GM19395 (cell line): ENCODE data around the gene LRRC52.
"Not testable (repeated sequence)": the region's sequence is repeated elsewhere in the genome, so short reads cannot be mapped to it uniquely, and the experiment has no call there.

ENCODE experiments used
- ATAC-seq: cut with Tn5 transposase; IDR thresholded peaks from one replicate; pipeline ENCODE4 v1.9.1; 2021; ENCODE audit warnings: mild to moderate bottlenecking, moderate library complexity; ENCODE audit not compliant: unreplicated experiment

The LRRC52 gene

DNA sequence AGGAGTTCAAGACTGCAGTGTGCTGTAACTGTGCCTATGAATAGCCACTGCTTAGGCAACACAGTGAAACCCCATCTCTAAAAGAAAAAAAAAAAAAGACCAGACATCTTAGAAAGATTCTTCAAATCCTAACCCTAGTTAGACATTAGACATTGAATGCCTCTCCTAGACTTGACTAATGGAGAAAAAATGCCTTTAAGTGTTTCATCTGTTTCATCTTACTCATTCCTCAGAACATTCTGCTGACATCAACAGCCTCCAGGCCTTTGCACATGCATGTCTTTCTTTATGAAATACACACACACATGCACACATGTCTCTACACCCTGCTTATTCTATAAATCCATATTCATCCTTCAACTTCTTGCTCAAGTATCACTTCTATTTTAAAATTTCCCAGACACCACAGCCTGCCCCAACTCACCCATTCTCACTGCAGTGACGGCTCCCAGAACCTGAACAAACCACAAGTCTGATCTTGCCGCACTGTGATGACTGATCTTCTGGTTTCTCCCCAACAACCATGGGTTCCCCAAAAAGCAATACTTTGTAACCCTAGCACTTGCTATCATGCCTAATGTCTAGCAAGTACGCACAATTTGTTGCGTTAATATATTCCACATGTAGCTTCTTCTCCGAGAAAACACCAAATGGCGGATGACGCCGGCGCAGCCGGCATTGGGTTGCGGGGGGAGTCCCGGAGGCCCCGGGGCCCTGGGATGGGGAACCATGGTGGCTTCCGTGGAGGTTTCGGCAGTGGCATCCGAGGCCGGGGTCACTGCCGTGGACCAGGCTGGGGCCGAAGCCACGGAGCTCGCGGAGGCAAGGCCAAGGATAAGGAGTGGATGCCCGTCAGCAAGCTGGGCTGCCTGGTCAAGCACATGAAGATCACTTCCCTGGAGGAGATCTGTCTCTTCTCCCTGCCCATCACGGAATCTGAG lies 37.4 kb downstream of the LRRC52 start:
- no peak for ATAC-seq

DNA sequence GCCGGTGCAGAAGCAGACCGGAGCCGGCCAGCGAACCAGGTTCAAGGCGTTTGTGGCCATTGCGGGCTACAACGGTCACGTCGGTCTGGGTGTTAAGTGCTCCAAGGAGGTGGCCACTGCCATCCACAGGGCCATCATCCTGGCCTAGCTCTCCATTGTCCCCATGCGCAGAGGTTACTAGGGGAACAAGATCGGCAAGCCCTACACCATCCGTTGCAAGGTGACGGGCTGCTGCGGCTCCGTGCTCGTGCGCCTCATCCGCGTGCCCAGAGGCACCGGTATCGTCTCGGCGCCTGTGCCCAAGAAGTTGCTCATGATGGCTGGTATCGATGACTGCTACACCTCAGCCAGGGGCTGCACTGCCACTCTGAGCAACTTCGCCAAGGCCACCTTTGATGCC lies 38.1 kb downstream of the LRRC52 start:
- ATAC-seq: no peak

DNA sequence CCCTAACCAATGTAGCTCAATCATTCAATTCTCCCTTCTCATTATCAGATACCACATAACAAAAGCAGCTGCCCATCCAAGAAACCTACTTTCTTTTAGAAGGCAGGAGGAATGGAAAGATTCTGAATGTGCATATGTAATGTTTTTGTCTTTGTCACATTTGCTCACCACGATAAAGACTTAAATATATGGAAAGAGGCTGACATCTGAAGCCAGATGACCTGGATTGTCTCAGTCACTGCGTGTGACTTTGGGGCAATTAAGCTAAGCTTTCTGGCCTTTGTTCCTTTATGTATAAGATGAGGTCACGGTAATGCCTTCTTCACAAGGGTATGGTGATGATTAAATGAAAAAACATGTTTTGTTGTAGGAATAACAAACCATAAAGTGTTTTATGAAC lies 42.6 kb downstream of the LRRC52 start:
- no peak for ATAC-seq

DNA sequence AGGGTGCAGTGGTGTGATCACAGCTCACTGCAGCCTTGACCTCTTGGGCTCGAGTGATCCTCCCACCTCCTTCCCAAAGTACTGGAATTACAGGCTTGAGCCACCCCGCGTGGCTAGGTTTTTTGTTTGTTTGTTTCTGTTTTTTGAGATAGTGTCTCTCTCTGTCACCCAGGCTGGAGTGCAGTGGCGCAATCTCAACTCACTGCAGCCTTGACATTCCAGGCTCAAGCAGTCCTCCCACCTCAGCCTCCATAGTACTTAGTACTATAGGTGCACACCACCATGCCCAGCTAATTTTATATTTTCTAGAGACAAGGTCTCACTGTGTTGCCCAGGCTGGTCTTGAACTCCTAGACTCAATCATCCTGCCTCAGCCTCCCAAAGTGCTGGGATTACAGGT lies 47.6 kb downstream of the LRRC52 start:
- not testable (repeated sequence) for ATAC-seq

DNA sequence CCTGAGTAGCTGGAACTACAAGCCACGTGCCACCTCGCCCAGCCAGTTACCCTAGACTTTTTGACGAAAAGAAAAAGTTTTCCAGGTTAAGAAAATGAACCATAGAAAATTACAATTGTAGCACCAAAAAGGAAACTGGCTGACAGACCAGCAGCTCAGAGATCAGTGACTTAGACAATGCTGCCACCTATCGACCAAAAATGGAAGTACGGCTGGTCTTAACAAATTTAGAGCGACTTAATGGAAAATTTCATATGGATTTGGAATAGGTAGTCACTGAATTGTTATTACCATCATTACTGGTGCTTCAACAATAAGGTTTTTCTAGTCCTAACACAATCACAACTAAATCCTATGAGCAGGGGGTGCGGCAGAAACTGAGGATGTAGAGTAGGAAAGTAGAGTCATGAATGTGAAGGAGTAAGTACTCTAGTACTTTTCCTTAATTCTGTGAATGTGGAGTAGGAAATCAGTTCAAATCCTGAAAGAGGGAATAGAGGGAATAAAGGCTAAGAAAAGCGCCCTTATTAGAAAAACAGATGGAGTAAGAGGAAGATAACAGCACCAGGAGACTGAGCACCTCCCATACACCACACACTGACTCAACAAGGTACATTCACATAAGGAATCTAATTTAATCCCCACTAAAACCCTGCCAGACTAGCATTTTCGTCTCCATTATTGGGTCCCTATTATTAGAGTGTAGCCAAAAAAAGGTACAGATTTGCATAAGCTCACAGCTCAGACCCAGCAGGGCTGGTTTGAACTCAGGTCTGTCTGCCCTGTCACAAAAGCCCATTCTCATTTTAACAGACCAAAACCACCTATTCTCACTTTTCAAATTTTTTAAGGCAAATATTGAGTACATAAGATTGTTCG lies 49.4 kb downstream of the LRRC52 start:
- peak; percentile 47 for ATAC-seq

DNA sequence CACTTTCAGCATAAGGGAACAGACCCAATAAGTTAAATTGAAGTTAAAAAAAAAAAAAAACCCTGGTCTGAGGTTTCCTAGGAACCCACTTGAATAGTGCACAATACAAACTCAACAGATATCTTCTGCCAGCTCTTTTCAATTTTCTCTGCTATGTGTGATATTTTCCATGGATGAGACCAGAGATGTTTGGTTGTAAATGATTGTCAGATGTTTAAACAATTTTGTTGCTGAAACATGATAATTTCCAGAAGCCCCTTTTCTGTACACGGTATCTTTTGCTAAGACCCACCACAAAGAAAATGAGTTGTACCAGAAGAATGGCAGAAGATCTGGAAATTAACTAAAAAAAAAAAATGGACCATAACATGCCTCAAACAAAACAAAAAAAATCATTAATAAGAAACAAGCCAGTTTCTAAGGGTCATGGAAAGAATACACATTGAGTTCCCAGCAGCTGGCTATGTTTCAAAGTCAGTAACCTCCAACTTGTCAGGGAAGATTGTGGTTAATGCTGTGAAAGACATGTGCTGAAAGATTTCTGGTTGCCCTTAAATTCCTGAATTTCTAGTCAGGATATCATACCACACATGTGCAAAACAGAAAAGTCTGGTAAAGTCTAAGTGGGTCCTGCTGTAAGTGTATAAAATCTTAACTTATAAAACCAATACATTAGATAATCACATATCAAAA lies 51.6 kb downstream of the LRRC52 start:
- ATAC-seq: no peak

DNA sequence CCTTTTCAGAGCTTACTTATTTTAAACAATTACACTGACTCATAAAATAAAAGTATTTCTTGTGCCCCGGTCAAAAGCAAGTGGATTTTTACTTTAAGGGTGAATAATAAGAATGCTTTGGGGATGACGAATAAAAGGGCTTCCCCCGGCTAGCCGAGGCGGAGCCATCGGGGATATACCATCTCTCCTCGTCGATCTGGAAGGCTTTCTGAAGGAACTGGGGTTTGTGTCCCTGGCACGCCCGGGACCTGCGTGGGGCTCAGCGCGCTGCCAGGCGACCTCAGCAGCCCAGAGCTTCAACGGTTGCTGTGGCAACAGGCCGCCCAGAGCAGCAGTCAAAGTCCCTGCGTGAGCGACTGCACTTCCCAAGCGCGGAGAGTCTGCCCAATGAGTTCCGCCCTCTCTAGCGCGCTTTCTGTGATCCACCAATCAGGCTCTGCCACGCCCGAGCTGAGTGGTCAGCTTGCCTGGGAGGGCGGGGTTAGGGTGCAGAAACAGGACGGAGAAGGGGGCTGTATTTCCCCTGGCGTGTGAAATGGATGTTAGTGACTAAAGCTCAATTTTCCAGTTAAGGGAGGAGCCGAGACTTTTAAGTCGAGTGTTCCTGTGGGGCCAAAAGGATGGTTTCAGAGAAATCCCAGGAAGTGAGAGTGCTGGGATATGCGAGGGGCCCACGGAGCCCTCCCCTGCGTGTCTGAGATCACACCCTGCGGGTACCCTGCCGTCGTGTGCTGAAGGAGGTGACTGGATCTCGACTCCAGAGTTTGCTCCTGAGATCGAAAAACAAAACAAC lies 54.3 kb downstream of the LRRC52 start:
- ATAC-seq: peak; percentile 96

DNA sequence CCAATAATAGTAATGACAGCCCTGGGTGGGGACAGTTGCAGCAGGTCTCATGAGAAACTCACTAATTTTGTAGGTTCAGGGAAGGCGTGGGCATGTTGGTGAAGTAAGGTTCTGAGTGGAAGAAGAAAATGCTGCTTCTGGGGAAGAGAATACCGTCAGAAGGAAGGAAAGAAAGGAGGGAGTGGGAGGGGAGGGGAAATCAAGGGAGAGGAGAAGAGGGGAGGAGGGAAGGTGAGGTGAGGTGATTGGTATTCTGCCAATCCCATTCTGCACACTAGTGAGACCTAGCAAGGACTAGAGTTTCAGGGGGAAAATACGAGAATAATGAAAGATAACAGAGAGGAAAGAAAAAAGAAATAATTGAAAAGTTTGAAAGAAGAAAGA lies 54.9 kb downstream of the LRRC52 start:
- ATAC-seq: no peak

DNA sequence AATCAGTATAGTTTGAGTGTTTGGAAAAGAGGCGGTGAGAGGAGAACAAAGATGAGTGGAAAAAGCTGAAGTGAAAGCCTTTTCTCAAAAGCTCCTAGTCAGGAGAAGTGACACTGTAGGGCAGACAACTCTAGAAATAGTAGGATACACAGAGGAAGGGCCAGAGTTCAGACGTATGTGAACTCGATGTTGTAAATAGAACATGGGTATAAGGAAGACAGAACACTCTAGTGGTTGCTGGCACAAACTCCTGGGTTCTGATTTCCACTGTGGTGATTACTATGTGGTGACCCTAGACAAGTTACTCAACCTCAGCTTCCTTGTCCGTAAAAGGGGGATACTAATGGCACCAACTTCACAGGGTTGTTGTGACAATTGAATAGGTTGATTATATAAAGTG lies 57.0 kb downstream of the LRRC52 start:
- ATAC-seq: no peak

DNA sequence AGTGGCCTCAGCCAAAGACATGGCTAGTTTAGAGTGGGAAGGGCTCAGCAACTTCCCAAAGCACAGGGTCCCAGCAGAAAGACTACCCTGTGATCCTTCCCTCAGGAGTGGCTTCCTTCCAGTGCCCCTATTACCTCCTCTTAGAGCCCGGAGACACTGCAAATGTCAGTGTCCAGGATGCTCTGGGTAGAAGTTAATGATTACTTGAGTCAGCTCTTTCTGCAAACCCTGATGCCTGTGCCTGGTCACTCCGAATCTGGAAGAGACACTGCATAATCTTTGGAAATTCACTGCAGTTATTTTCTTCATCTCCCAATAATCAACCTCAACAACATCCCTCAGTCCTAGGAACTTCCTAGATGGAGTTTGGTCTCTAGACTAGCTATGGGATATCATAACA lies 60.0 kb downstream of the LRRC52 start:
- no peak for ATAC-seq

DNA sequence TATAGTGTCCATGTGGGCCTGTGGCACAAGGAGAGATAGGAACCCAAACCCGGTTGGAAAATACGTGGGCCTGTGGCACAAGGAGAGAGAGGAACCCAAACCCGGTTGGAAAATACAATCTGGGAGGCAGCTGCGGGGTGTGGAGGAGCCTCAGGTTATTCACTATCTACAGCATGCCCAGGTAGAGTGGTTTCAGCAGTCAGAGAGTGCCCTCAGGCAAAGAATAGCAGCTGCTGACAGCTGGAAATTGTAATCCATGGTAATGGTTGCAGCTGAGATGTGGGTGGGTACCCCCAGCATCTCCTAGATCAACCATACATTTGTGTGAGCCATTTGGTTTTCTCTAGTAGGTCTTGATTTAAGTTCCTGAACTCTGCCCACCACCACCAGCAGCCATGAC lies 61.4 kb downstream of the LRRC52 start:
- no peak for ATAC-seq

DNA sequence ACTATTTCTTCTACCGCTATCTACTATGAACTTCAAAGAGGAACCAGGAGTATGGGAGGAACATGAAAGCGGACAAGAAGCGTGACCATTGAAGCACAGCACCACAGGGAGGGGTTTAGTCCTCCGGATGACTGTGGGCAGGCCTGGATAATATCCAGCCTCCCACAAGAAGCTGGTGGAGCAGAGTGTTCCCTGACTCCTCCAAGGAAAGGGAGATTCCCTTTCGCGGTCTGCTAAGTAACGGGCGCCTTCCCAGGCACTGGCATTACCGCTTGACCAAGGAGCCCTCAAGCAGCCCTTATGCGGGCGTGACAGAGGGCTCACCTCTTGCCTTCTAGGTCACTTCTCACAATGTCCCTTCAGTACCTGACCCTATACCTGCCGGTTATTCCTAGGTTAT lies 62.9 kb downstream of the LRRC52 start:
- not testable (repeated sequence) for ATAC-seq

DNA sequence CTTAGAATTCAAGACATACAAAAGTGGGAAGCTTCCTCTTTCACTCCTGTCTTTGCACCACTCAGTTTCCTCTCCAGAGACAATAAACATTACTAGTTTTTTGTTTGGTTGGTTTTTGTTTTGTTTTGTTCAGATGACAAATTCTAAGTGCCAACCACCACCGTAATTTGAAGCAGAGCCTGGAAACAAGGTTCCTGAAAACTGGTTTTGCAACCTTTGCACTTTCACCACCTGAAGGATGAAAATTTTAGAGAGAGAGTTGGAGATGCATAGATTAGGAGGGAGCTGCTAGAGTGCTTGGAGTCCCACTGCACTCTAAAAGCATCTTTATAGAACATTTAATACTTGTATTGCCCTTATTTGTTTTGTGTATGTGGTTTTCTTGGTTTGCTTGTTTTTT lies 67.1 kb downstream of the LRRC52 start:
- no peak for ATAC-seq

DNA sequence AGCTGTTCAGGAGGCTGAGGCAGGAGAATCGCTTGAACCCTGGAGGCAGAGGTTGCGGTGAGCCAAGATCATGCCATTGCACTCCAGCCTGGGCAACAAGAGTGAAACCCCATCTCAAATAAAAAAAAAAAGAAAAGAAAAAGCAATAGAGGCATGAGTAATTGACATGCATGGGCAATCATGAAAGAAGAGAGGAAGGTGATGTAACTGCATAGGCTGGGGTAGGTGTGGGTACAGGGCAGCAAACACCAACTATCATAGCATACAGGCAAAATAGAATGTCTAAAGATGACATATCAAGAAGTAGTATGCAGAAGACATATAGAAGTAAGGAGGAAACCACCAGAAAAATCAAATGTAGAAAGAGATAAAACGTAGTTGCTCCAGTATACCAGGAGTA lies 68.3 kb downstream of the LRRC52 start:
- ATAC-seq: no peak
